ENCODE data around the gene ACTRT2. TPM values are rescaled to one million over a fixed set of nuclear protein-coding genes. Genes with fewer than 3 reads are reported as not detected.

Gene ACTRT2
- polyA plus RNA-seq, 1 of the 3 experiments (the other 2 are of a cell fraction), result not detected

- no peak for DNase-seq
- no peak for TF ChIP-seq SIN3A (IDR thresholded peaks at IDR 0.05; ENCODE audit: borderline replicate concordance, low read depth, low read length)
- TF ChIP-seq CTCF (IDR thresholded peaks at IDR 0.05), result no peak
- TF ChIP-seq RCOR1 (IDR thresholded peaks at IDR 0.05; ENCODE audit: low read length), result no peak
- no peak for TF ChIP-seq FOXM1 (IDR thresholded peaks at IDR 0.05; ENCODE audit: low read depth)
- TF ChIP-seq IRF3 (IDR thresholded peaks at IDR 0.05; ENCODE audit: low read depth, low read length), result no peak
- no peak for TF ChIP-seq FOSL2 (IDR thresholded peaks at IDR 0.05; ENCODE audit: borderline replicate concordance, low read depth)
- no peak for TF ChIP-seq NRF1 (IDR thresholded peaks at IDR 0.05; ENCODE audit: low read depth, low read length)
- TF ChIP-seq FOXJ3 (CRISPR knock-in tag; IDR thresholded peaks at IDR 0.05), result no peak
- TF ChIP-seq RAD21 (IDR thresholded peaks at IDR 0.05; ENCODE audit: low read length), result no peak
- no peaks in the 10 kb centered on the region for H3K4me1 ChIP-seq (ENCODE audit: control insufficient read depth in 1 of 2, insufficient read depth in 2 of 2, low read depth in 1 of 2, low read length in 1 of 2)
- H3K36me3 ChIP-seq (replicated peaks in 1 of 2; ENCODE audit: control insufficient read depth in 1 of 2, insufficient read depth in 2 of 2, low read length in 1 of 2), result no peaks in the 10 kb centered on the region
- H3K79me2 ChIP-seq (ENCODE audit: insufficient read depth), result no peaks in the 10 kb centered on the region
- no peak overlapping the region for H2AFZ ChIP-seq (ENCODE audit: low read depth)
- H3K9me3 ChIP-seq, result no peaks in the 10 kb centered on the region
- no peaks in the 10 kb centered on the region for H4K20me1 ChIP-seq (ENCODE audit: insufficient read depth)
- H3K4me2 ChIP-seq, result no peak overlapping the region
- ChIA-PET POLR2A (no interaction called here), CTCF (no interaction called here)
- no peak overlapping the region for H3K27ac ChIP-seq (ENCODE audit: low read depth in 2 of 2, low read length in 1 of 2)
- H3K27me3 ChIP-seq (ENCODE audit: insufficient read depth), result no peaks in the 10 kb centered on the region
- H3K9me2 ChIP-seq, result no peaks in the 10 kb centered on the region
- WGBS (ENCODE audit: low lambda C conversion rate), result 2% methylated on average over 7 of the region's 9 CpGs
- H3K9ac ChIP-seq, result no peak overlapping the region
- H3F3A ChIP-seq (replicated peaks; ENCODE audit: insufficient read depth), result no peaks in the 10 kb centered on the region
- H3K4me3 ChIP-seq (ENCODE audit: low read depth in 2 of 2, low read length in 1 of 2), result no peak overlapping the region
Observed at GRCh38 chr1:3055051-3055450, 33.8 kb downstream of the ACTRT2 start.

GRCh38 chr1:3056641-3057040 is 35.4 kb downstream of the ACTRT2 start:
- Histone ChIP-seq H3K36me3 (replicated peaks in 1 of 2; ENCODE audit: control insufficient read depth in 1 of 2, insufficient read depth in 2 of 2, low read length in 1 of 2) (no peaks in the 10 kb centered on the region), H2AFZ (ENCODE audit: low read depth) (no peak overlapping the region), H3K79me2 (ENCODE audit: insufficient read depth) (no peaks in the 10 kb centered on the region), H3K4me1 (ENCODE audit: control insufficient read depth in 1 of 2, insufficient read depth in 2 of 2, low read depth in 1 of 2, low read length in 1 of 2) (no peaks in the 10 kb centered on the region), H3F3A (replicated peaks; ENCODE audit: insufficient read depth) (no peaks in the 10 kb centered on the region), H3K9ac (no peak overlapping the region), H3K27me3 (ENCODE audit: insufficient read depth) (no peaks in the 10 kb centered on the region), H3K27ac (ENCODE audit: low read depth in 2 of 2, low read length in 1 of 2) (no peak overlapping the region), H3K4me3 (ENCODE audit: low read depth in 2 of 2, low read length in 1 of 2) (no peak overlapping the region), H3K9me2 (no peaks in the 10 kb centered on the region), H3K9me3 (no peaks in the 10 kb centered on the region), H4K20me1 (ENCODE audit: insufficient read depth) (no peaks in the 10 kb centered on the region), H3K4me2 (no peak overlapping the region)
- ChIA-PET CTCF (no interaction called here), POLR2A (no interaction called here)
- WGBS (ENCODE audit: low lambda C conversion rate), result 36% methylated on average over 4 of the region's 5 CpGs
- no peak for DNase-seq
- TF ChIP-seq RAD21 (IDR thresholded peaks at IDR 0.05; ENCODE audit: low read length), result no peak
- no peak for TF ChIP-seq YY1 (IDR thresholded peaks at IDR 0.05; ENCODE audit: low read depth)
- no peak for TF ChIP-seq RCOR1 (IDR thresholded peaks at IDR 0.05; ENCODE audit: low read length)
- TF ChIP-seq NRF1 (IDR thresholded peaks at IDR 0.05; ENCODE audit: low read depth, low read length), result no peak
- TF ChIP-seq ELF1 (IDR thresholded peaks at IDR 0.05), result no peak
- no peak for TF ChIP-seq JUND (IDR thresholded peaks at IDR 0.05)
- TF ChIP-seq PBX3 (IDR thresholded peaks at IDR 0.05), result no peak
- TF ChIP-seq RXRA (IDR thresholded peaks at IDR 0.05; ENCODE audit: borderline replicate concordance, low read depth), result no peak
- TF ChIP-seq GABPA (IDR thresholded peaks at IDR 0.05; ENCODE audit: low read depth), result no peak
- TF ChIP-seq SIN3A (IDR thresholded peaks at IDR 0.05; ENCODE audit: borderline replicate concordance, low read depth, low read length), result no peak
- no peak for TF ChIP-seq MAX (IDR thresholded peaks at IDR 0.05; ENCODE audit: low read depth)
- TF ChIP-seq TCF12 (IDR thresholded peaks at IDR 0.05), result no peak
- TF ChIP-seq SMC3 (IDR thresholded peaks at IDR 0.05; ENCODE audit: low read depth, low read length), result no peak
- TF ChIP-seq POLR2AphosphoS5 (IDR thresholded peaks at IDR 0.05; ENCODE audit: low read depth, low read length), result no peak
- TF ChIP-seq EZH2phosphoT487 (IDR thresholded peaks at IDR 0.05; ENCODE audit: borderline replicate concordance, low read depth), result no peak
- TF ChIP-seq CTCF (IDR thresholded peaks at IDR 0.05), result no peak

Measured in SK-N-SH (cell line).